A549 (cell line): ENCODE measurements around the gene TCHH. TPM values are rescaled to one million over a fixed set of nuclear protein-coding genes. Genes with fewer than 3 reads are reported as not detected.

ENCODE experiments used
- ATAC-seq, 2 experiments: fragments of 200-7000 bp in 1 of 2; fragments of >200 bp in 1 of 2; cut with Nextera tagmentation in 1 of 2; cut with Tn5 transposase in 1 of 2; 3 replicates each; pipeline versions ENCODE4 v1.8.0 to v1.9.1; 2018 to 2020; ENCODE audit warnings: mild to moderate bottlenecking in 1 of 2, moderate library complexity in 1 of 2
- CTCF ChIA-PET: fragments of 300-600 bp; sonication (Branson Sonifier 250); formaldehyde crosslinking; extraction: SDS; loops from one replicate; lab custom pipeline; 2021; ENCODE audit warnings: antibody characterized with exemption, inconsistent platforms; lab: Yijun Ruan, JAX
- POLR2A ChIA-PET: fragments of 350-600 bp; formaldehyde crosslinking; extraction: SDS; loops from one replicate; lab custom pipeline; 2021; ENCODE audit warnings: antibody characterized with exemption, inconsistent platforms; lab: Yijun Ruan, JAX
- DNase-seq, 2 experiments: peaks; one replicate each; pipeline versions ENCODE4 v3.0.0 to v3.0.0-alpha.2; 2011 to 2016; ENCODE audit warnings: low read depth in 1 of 2, low spot score in 1 of 2
- FAIRE-seq: peaks from 2 replicates; lab custom pipeline; 2011; peaks lifted over from hg19 to GRCh38; lab: Jason Lieb, UNC
- H3K27ac ChIP-seq, 2 experiments: fragments of >200 bp; sonication (Bioruptor Twin); formaldehyde crosslinking; 3 replicates each; pipeline ENCODE4 v1.5.1; 2016 to 2017
- H3K4me1 ChIP-seq: fragments of >200 bp; sonication (Bioruptor Twin); formaldehyde crosslinking; 3 replicates; pipeline ENCODE4 v1.6.1; 2016
- H3K4me2 ChIP-seq: fragments of >200 bp; sonication (Bioruptor Twin); formaldehyde crosslinking; 3 replicates; pipeline ENCODE4 v1.6.1; 2016
- H3K4me3 ChIP-seq: fragments of >200 bp; sonication (Bioruptor Twin); formaldehyde crosslinking; 3 replicates; pipeline ENCODE4 v1.5.1; 2016
- H3K9me3 ChIP-seq: fragments of >200 bp; sonication (Bioruptor Twin); formaldehyde crosslinking; 3 replicates; pipeline ENCODE4 v1.6.1; 2016
- BHLHE40 ChIP-seq: IDR thresholded peaks from 2 replicates; pipeline ENCODE4 v1.6.1; 2012; ENCODE audit warnings: low read depth, low read length, inconsistent platforms
- CHD4 ChIP-seq: fragments of 200-600 bp; sonication (generic); IDR thresholded peaks from 2 replicates; pipeline ENCODE4 v1.6.1; 2016; ENCODE audit warnings: antibody characterized with exemption, mild to moderate bottlenecking, borderline replicate concordance
- EHF ChIP-seq: fragments of 250-450 bp; sonication (Bioruptor Pico); IDR thresholded peaks from 2 replicates; pipeline ENCODE4 v1.5.0; 2020; ENCODE audit warnings: mild to moderate bottlenecking
- EHMT2 ChIP-seq: fragments of 200-600 bp; sonication (generic); IDR thresholded peaks from 2 replicates; pipeline ENCODE4 v1.6.1; 2016; ENCODE audit warnings: antibody characterized with exemption, low read depth, mild to moderate bottlenecking, moderate library complexity
- ELK1 ChIP-seq: fragments of 150-350 bp; IDR thresholded peaks from 2 replicates; pipeline ENCODE4 v1.6.1; 2014; ENCODE audit warnings: low read depth, mild to moderate bottlenecking, low read length
- FOSB ChIP-seq: fragments of 250-450 bp; sonication (Bioruptor Pico); IDR thresholded peaks from 2 replicates; pipeline ENCODE4 v1.5.0; 2020; ENCODE audit warnings: mild to moderate bottlenecking, moderate library complexity
- HEYL ChIP-seq: fragments of 250-450 bp; sonication (Bioruptor Pico); IDR thresholded peaks from 2 replicates; pipeline ENCODE4 v1.8.0; 2021; ENCODE audit warnings: mild to moderate bottlenecking, moderate library complexity
- HOXA7 ChIP-seq: fragments of 250-450 bp; sonication (Bioruptor Pico); IDR thresholded peaks from 2 replicates; pipeline ENCODE4 v1.5.0; 2020; ENCODE audit warnings: mild to moderate bottlenecking, moderate library complexity
- HOXB13 ChIP-seq: fragments of 250-450 bp; sonication (Bioruptor Pico); IDR thresholded peaks from 2 replicates; pipeline ENCODE4 v1.5.0; 2020; ENCODE audit warnings: low read depth, mild to moderate bottlenecking, moderate library complexity
- JUNB ChIP-seq: fragments of >200 bp; sonication (Bioruptor Twin); formaldehyde crosslinking; IDR thresholded peaks from 2 replicates; pipeline ENCODE4 v1.6.1; 2016
- MAFK ChIP-seq: fragments of 450-650 bp; IDR thresholded peaks from 2 replicates; pipeline ENCODE4 v1.6.1; 2014; ENCODE audit not compliant: partially characterized antibody
- MAZ ChIP-seq: fragments of 150-350 bp; IDR thresholded peaks from 2 replicates; pipeline ENCODE4 v1.6.1; 2014; ENCODE audit warnings: antibody characterized with exemption, low read depth, low read length, borderline replicate concordance
- MYC ChIP-seq: IDR thresholded peaks from 2 replicates; pipeline ENCODE4 v1.6.1; 2012; ENCODE audit warnings: mild to moderate bottlenecking, inconsistent platforms, low read length, improper control_type of control experiment, borderline replicate concordance
- NR3C1 ChIP-seq: fragments of >200 bp; sonication (Bioruptor Twin); formaldehyde crosslinking; IDR thresholded peaks from 3 replicates; pipeline ENCODE4 v1.6.1; 2017
- PBX3 ChIP-seq: IDR thresholded peaks from 2 replicates; pipeline ENCODE4 v1.6.1; 2012
- PHF8 ChIP-seq: fragments of 200-600 bp; sonication (generic); IDR thresholded peaks from 2 replicates; pipeline ENCODE4 v1.6.1; 2016; ENCODE audit warnings: low read depth, mild to moderate bottlenecking, antibody characterized with exemption, moderate library complexity, borderline replicate concordance
- POLR2A ChIP-seq: IDR thresholded peaks from 2 replicates; pipeline ENCODE4 v1.6.1; 2012; ENCODE audit warnings: mild to moderate bottlenecking, low read length
- RAD21 ChIP-seq, 2 experiments: fragments of >200 bp in 1 of 2; sonication (Bioruptor Twin) in 1 of 2; formaldehyde crosslinking in 1 of 2; IDR thresholded peaks in 1 of 2; conservative IDR thresholded peaks in 1 of 2; 2 replicates in 1 of 2; 3 replicates in 1 of 2; pipeline ENCODE4 v1.6.1; 2012 to 2018; ENCODE audit warnings: inconsistent platforms in 1 of 2
- RCOR1 ChIP-seq: fragments of 150-350 bp; IDR thresholded peaks from 2 replicates; pipeline ENCODE4 v1.6.1; 2014; ENCODE audit warnings: antibody characterized with exemption, low read length, low read depth
- RNF2 ChIP-seq: fragments of 200-600 bp; sonication (generic); IDR thresholded peaks from 2 replicates; pipeline ENCODE4 v1.6.1; 2016; ENCODE audit warnings: low read depth, mild to moderate bottlenecking, antibody characterized with exemption, moderate library complexity, borderline replicate concordance
- SMC3 ChIP-seq: fragments of >200 bp; sonication (Bioruptor Twin); formaldehyde crosslinking; IDR thresholded peaks from 3 replicates; pipeline ENCODE4 v1.6.1; 2018; ENCODE audit warnings: inconsistent platforms
- SREBF2 ChIP-seq: fragments of 450-650 bp; IDR thresholded peaks from 2 replicates; pipeline ENCODE4 v1.6.1; 2014; ENCODE audit warnings: mild to moderate bottlenecking, moderate library complexity
- TFCP2L1 ChIP-seq: fragments of 250-450 bp; sonication (Bioruptor Pico); IDR thresholded peaks from 2 replicates; pipeline ENCODE4 v1.5.0; 2021; ENCODE audit warnings: mild to moderate bottlenecking
- TP53 ChIP-seq: fragments of 250-450 bp; sonication (Bioruptor Pico); IDR thresholded peaks from 2 replicates; pipeline ENCODE4 v1.5.0; 2021; ENCODE audit warnings: mild to moderate bottlenecking, moderate library complexity
- ZC3H11A ChIP-seq: fragments of 450-650 bp; IDR thresholded peaks from 2 replicates; pipeline ENCODE4 v1.6.1; 2014; ENCODE audit warnings: antibody characterized with exemption, mild to moderate bottlenecking
- ZFP36 ChIP-seq: fragments of 450-650 bp; IDR thresholded peaks from 2 replicates; pipeline ENCODE4 v1.6.1; 2014; ENCODE audit warnings: borderline replicate concordance; ENCODE audit not compliant: partially characterized antibody
- whole genome bisulfite sequencing: methylation state at CpG from one replicate; pipeline ENCODE4 v1.1.6; 2017; ENCODE audit errors: missing lambda C conversion rate; 5-methylcytosine and 5-hydroxymethylcytosine counted together
- polyA plus RNA-seq, 4 experiments: library from polyadenylated mRNA; depleted of rRNA in 3 of 4; stranded (reverse); fragments of >200 nt; fragmentation: RNase III in 1 of 4; extraction: RNeasy Plus Mini Kit Qiagen cat#74134 plus additional on column Dnase treatment in 1 of 4; gene quantifications; 2 replicates in 3 of 4; 3 replicates in 1 of 4; pipeline ENCODE4 v1.2.3, GENCODE V29; 2011 to 2017

TCHH gene
- polyA plus RNA-seq, 2 of the 4 experiments (the other 2 are of a cell fraction): 0.08 to 0.09 TPM

- TF ChIP-seq SMC3: no peak
- TF ChIP-seq ZC3H11A: no peak
- peak overlapping the region in 1 of 2 experiments; percentile 18; a peak in 1 of 6 replicates for H3K27ac ChIP-seq
- POLR2A ChIA-PET: interaction anchor here (0.8 to 2.7 kb wide), 5 partner anchors 61 to 80 kb away, joined by 3 to 20 read pairs (median 6); partner anchors contain the start of gene S100A11
- 2% methylated on average over 31 of the region's 31 CpGs for WGBS
- ATAC-seq (no peak), DNase-seq (peak in 1 of 2 experiments; percentile 43), FAIRE-seq (no peak)
- CTCF ChIA-PET: interaction anchor here (0.6 to 10.4 kb wide), 23 partner anchors 10 to 424 kb away, joined by 3 to 89 read pairs (median 6); no protein-coding TSS in a partner anchor
- H3K4me1 ChIP-seq: peaks cover 28% of the 10 kb centered on the region
- 0 out of 3 replicates have a peak, but pooled peaks cover 6% of the 10 kb centered on the region for H3K9me3 ChIP-seq
- peak overlapping the region; percentile 98 for H3K4me2 ChIP-seq
- peak overlapping the region; percentile 49 for H3K4me3 ChIP-seq
Observed at GRCh38 chr1:152109231-152109997, 5.8 kb downstream of the TCHH start.

GRCh38 chr1:152108882-152109222, 6.4 kb downstream of the TCHH start:
- ChIA-PET POLR2A (interaction anchor here (1.6 to 2.7 kb wide), 3 partner anchors 60 to 80 kb away, joined by 6 to 20 read pairs (median 8); partner anchors contain the start of gene S100A11), CTCF (interaction anchor here (0.6 to 10.4 kb wide), 18 partner anchors 10 to 425 kb away, joined by 3 to 89 read pairs (median 6); partner anchors contain the start of gene RPTN)
- TF ChIP-seq NR3C1: no peak
- no peak for TF ChIP-seq SMC3
- 0 out of 2 replicates have a peak, but pooled peaks have one; percentile 28 for TF ChIP-seq RNF2
- Histone ChIP-seq H3K4me2 (peak overlapping the region; percentile 98), H3K27ac (no peak overlapping the region), H3K4me1 (peaks cover 28% of the 10 kb centered on the region), H3K9me3 (0 out of 3 replicates have a peak, but pooled peaks cover 6% of the 10 kb centered on the region), H3K4me3 (peak overlapping the region; percentile 49)
- FAIRE-seq (no peak), DNase-seq (peak in 1 of 2 experiments; percentile 28), ATAC-seq (no peak)
- WGBS: 8% methylated on average over 28 of the region's 28 CpGs

- 2% methylated on average over 67 of the region's 67 CpGs for WGBS
- ATAC-seq (peak; percentile 21 to 33), DNase-seq (peak; percentile 18 to 83), FAIRE-seq (no peak)
- Histone ChIP-seq H3K27ac (peak overlapping the region; percentile 27 to 64; a peak in 4 of 6 replicates), H3K9me3 (0 out of 3 replicates have a peak, but pooled peaks cover 2% of the 10 kb centered on the region), H3K4me2 (peak overlapping the region; percentile 98), H3K4me1 (peaks cover 28% of the 10 kb centered on the region), H3K4me3 (peak overlapping the region; percentile 49)
- POLR2A ChIA-PET: interaction anchor here (0.5 to 2.7 kb wide), 6 partner anchors 55 to 697 kb away, joined by 3 to 20 read pairs (median 4); partner anchors contain the start of genes S100A11 and THEM4
- CTCF ChIA-PET: interaction anchor here (0.6 to 10.4 kb wide), 26 partner anchors 11 to 425 kb away, joined by 3 to 89 read pairs (median 4); partner anchors contain the start of genes RPTN and S100A11
- TF ChIP-seq SREBF2 (no peak), RCOR1 (no peak), MAZ (no peak), BHLHE40 (no peak), PBX3 (0 out of 2 replicates have a peak, but pooled peaks have one; percentile 11), ZFP36 (no peak), JUNB (no peak), POLR2A (no peak), TP53 (CRISPR knock-in tag) (no peak), ELK1 (no peak), MYC (no peak), MAFK (no peak), TFCP2L1 (CRISPR knock-in tag) (no peak), CHD4 (no peak), HOXA7 (no peak), PHF8 (no peak), HEYL (CRISPR knock-in tag) (no peak), EHMT2 (no peak), RAD21 (conservative IDR thresholded peaks at IDR 0.05 in 1 of 2, IDR thresholded peaks at IDR 0.05 in 1 of 2) (no peak; a peak in 2 of 5 replicates), EHF (CRISPR knock-in tag) (no peak), HOXB13 (no peak), FOSB (CRISPR knock-in tag) (no peak)
Observed at GRCh38 chr1:152107984-152108881, 7.0 kb downstream of the TCHH start.
